GM19351 (cell line): Measurements from ENCODE around the gene SELENOO.

Source experiments
- ATAC-seq: cut with Tn5 transposase; IDR thresholded peaks from one replicate; pipeline ENCODE4 v1.9.1; 2021; ENCODE audit warnings: mild to moderate bottlenecking, moderate library complexity; ENCODE audit not compliant: unreplicated experiment

SELENOO gene

DNA sequence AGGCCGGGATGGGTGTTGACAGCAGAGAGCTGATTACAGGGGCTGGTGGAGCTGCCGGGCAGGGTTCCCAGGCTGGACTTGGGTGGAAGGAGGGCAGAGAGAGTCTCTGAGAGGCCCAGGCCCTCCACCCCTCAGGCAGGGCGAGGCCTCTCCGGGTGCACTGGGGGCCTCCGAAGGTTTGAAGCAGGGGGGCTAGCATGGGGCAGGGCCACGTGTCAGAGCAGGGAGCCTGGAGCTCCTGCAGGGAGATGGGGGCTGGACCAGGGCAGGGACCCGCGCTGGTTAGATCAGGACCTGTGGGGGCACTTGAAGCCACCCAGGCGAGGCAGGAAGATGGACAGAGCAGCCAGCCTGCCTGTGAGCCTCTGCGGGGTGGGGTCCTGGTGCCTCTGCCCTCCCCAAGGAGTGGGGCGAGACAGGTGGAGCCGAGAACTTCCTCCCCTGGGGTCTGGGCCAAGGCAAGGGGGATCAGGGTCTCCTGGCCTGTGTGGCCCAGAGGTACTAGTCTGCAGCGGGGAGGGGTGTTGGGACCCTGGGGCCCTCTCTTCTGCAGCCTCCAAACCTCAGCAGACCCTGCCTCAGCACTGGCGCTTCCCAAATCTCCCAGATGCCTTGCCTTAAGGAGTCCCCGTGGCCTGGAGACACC lies 29.4 kb upstream of the SELENOO start:
- ATAC-seq: no peak

DNA sequence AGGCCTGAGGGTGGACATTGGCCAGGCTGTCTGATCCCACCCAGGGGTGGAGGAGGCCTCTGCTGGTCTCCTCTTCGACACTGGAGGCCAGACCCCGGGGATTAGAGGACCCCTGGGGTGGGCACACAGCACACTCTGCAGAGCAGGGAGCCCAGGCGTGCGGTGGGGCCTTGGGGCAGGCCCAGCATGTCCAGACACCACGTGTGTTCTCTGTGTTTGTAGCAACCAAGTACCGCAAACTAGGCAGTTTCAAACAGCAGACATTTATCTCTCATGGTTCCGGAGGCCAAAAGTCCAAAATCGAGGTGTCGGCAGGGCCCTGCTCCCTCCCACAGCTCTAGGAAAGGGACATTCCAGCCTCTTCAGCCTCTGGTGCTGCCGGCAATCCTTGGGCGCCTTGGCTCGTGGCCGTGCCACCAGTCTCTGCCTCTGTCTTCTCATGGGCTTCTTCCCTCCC lies 28.8 kb upstream of the SELENOO start:
- no peak for ATAC-seq

DNA sequence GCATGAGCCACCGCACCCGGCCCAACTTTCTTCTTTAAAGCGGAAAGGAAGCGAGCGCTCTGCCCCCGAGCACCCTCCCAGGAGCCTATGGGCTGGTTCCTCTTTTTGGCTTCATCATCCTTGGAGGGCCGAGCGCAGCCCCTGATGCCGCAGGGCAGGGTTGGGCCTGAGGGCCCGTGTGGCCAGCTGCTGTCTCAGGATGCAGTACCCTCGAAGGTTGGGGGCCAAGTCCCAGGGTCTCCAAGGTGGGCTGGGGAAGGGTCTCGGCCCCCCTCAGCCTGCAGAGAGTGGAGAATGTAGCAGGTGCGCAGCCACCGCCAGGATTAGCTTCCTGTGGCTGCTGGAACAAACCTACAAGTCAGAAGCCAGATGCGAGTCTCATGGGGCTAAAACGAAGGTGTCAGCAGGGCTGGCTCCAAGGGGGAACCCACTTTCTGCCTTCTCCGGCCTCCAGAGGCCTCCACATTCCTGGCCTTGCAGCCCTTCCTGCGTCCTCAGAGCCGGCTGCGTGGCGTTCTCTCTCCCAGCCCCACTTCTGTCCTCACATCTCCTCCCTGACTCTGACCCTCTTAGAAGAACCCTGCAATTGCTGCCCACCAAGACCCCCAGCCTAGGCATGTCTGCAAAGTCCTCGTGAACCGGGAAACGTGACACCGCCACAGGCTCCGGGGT lies 27.4 kb upstream of the SELENOO start:
- no peak for ATAC-seq

DNA sequence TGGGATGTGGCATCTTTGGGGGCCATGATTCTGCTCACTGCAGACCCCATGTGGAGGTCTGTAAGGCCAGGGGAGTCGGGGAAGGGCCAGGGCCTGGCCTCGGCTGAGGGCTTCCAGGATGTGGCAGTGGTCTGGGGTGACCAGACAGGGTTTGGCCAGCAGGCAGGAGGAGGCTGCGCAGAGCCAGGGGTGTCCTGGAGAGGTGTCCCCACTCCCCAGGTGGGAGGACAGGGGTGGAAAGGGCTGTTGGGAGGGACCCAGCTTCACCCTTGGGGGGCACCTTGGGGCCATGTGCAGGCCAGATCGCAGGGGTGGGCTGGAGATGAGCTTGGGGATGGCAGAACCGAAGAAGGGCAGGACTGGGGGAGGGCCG lies 26.8 kb upstream of the SELENOO start:
- ATAC-seq: no peak

DNA sequence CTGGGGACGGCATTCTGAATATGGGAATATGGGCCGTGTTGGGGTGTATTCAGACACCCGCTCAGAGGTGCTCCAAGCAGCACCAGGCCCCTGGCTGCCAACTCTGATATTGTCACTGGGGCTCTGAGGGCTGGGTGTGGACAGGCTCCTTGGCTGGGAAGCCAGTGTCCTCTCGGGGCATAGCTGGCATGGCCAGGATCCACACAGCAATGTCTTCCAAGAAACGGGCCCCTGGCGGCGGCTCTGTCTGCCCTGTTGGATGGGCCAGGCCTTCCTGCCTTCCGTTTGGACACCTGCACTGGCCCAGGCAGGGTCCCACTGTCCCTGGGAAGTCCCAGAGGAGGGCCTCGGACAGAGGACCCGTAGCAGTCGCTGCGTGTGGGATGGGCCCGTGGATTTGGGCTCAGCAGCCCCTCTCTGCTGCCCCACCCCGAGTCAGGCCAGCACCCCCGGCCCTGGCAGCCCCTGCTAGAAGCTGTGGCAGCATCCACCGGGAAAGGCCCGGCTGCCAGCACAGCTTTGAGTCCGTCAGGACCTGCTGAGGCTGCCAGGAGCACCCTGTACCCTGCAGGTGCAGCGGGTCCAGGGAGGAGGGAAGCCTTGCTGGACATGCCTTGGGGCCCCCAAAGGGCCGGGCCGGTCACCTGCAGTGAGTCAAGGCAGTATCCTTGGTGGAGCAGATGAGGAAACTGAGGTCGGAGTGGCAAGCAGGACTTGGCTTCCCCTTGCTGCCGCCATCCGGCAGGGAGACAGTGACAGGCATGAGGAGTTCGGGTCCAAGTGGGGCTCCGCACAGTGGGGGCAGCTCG lies 26.2 kb upstream of the SELENOO start:
- ATAC-seq: no peak

DNA sequence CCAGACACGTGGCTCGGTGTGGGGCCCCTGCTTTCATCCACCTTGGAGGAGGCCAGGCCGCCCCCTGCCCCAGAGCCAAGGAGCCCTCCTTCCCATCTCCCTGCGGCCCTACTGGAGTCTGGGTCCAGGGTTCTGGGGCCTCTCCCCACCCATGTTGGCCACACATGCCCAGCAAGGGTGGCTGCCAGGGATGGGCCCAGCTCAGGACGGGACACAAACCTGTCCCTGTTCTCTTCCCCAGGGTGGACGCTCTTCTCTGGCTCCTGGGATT lies 25.7 kb upstream of the SELENOO start:
- no peak for ATAC-seq

DNA sequence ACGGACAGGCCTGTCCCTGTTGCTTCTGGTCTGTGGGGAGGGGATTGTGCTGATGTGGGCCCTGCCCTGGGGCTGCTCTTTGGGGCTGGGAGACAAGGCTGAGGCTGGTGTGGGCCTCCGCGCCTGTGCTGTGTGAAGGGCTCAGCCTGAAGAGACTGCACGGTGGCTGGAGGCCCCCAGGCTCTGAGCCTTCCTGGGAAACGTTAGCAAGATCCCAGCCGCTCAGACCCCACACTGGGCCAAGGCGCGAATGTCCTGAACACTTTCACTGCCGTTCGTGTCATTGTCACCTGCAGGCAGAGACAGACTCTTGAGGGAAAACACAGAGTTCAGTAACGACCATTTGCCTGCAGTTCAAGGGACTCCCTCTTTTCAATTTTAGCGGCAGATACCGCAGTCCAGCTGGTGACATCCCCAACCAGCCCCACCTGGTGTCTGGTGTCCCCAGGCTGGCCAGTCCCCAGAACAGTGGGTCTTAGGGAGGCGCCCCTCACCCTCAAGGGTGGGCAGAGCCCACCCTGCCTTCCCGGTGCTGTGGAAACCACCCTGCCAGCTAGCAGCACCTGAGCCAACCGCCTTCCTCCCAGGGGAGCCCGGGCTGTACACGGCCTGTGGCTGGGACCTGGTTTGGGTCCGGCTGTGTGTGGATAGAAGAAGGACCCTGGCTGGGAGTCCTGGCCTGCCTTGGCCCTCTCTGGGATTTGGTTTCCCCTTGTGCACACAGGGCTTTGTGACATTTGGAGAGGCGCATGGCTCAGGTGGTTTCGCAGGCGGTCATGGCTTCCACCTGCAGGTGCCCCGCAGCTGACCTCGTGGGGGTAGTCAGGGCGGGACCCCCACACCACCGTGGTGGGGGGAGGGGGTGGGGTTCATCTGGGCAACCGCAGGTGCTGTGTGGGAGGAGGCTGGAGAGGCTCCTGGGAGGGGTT lies 24.6 kb upstream of the SELENOO start:
- ATAC-seq: no peak

DNA sequence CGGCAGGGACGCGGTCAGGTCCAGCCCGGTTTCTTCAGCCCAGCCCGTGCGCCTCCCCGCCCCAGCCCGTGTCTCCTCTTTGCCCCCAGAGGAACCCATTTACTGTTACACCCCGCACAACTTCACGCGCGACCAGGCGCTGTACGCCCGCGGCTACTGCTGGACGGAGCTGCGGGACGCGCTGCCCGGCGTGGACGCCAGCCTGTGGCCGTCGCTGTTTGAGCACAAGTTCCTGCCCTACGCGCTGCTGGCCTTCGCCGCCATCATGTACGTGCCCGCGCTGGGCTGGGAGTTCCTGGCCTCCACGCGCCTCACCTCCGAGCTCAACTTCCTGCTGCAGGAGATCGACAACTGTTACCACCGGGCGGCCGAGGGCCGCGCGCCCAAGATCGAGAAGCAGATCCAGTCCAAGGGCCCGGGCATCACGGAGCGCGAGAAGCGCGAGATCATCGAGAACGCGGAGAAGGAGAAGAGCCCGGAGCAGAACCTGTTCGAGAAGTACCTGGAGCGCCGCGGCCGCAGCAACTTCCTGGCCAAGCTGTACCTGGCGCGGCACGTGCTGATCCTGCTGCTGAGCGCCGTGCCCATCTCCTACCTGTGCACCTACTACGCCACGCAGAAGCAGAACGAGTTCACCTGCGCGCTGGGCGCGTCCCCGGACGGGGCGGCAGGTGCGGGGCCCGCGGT lies 23.8 kb upstream of the SELENOO start:
- ATAC-seq: no peak

DNA sequence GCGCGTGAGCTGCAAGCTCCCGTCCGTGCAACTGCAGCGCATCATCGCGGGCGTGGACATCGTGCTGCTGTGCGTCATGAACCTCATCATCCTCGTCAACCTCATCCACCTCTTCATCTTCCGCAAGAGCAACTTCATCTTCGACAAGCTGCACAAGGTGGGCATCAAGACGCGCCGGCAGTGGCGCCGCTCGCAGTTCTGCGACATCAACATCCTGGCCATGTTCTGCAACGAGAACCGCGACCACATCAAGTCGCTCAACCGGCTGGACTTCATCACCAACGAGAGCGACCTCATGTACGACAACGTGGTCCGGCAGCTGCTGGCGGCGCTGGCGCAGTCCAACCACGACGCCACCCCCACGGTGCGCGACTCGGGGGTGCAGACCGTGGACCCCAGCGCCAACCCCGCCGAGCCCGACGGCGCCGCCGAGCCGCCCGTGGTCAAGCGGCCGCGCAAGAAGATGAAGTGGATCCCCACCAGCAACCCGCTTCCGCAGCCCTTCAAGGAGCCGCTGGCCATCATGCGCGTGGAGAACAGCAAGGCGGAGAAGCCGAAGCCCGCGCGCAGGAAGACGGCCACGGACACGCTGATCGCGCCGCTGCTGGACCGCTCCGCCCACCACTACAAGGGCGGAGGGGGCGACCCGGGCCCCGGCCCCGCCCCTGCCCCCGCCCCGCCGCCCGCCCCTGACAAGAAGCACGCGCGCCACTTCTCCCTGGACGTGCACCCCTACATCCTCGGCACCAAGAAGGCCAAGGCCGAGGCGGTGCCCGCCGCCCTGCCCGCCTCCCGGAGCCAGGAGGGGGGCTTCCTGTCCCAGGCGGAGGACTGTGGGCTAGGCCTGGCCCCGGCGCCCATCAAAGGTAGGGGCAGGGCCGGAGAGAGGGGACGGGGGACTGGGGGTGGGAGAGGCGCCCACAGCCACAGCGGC lies 23.0 kb upstream of the SELENOO start:
- no peak for ATAC-seq

DNA sequence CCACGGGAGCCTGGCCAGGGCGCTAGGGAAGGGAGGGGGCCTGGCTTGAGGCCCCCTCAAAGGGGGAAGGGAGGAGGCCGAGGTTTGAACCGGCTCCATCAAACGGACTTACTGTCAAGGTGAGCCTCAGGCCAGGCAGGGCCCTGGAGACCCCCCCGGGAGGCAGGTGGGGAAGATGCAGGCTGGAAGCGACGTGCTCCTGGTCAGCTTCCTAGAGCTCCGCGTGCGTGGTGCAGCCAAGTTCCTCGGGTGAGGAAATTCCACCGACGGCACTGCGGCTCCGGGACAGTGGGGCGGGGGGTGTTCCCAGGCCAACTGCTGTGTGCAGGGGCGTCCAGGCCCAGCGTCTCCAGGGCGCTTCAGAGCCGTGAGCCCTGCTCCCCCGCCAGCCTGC lies 22.3 kb upstream of the SELENOO start:
- no peak for ATAC-seq

DNA sequence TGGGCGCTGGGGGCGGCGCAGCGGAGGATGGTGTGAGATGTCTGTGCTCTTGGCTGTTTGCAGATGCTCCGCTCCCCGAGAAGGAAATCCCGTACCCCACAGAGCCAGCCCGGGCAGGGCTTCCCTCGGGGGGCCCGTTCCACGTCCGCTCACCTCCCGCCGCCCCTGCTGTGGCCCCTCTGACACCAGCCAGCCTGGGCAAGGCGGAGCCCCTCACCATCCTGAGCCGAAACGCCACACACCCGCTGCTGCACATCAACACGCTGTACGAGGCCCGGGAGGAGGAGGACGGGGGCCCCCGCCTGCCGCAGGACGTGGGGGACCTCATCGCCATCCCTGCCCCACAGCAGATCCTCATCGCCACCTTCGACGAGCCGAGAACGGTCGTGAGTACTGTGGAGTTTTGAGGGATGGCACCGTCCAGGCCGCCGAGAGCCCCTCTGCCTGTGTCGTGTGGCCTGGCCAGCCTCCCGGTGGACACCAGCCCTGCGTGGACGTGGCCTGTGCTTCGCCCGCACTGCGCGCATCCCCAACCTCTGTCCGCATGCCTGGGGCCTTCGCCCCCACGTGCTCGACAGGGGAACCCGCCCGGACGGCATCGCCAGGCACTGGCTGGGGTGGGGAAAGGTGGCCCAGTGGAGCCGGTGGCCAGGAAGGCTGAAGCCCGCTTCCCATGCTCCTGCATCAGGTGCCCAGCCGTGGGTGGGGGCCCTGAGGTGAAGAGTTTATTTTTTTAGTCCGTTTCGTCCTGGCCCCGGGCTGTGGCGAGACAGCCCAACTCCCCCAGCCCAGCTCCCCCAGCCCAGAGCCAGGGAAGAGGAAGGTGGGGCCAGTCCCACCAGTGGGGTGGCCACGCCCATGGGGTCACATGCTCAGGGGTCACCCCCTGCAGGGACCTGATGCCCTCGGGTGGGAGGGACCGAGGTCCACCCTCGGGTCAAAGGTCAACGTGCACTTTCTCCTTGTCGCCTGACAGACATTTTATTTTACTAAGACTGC lies 21.6 kb upstream of the SELENOO start:
- no peak for ATAC-seq

DNA sequence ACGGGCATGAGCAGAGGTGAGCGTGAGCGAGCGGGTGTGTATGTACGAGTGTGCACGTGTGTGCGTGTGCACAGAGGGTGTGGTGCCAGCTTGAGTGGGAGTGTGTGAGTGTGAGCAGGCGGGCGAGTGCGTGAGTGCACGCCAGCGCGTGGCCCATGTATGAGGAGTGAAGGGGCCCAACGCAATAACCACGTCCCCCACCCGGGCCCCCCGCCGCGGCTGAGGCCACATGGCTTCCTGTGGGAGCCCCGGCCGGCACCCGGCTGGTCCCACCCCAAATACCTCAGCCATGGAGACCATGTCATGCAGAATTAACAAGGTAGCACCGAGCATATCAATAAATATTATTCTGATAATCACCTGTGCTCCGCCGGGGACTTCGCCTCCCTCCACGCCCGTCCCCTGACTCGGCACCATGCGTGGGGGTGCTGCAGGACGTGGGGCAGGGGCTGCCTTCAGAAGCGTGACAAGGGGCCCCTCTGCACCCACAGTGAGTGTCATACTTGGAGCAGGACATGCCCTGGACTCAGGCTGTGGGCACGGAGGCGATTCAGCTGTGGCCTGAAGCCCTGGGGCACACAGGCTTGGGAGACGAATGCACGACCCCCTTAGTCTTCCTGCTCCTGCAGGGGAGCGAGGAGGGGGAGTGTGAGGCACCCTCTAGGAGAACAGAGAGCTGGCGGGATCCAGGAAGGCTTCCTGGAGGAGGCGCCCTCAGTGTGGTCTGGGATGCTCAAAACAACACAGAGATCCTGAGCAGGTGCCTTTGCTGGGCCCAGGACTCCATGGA lies 20.7 kb upstream of the SELENOO start:
- ATAC-seq: no peak

DNA sequence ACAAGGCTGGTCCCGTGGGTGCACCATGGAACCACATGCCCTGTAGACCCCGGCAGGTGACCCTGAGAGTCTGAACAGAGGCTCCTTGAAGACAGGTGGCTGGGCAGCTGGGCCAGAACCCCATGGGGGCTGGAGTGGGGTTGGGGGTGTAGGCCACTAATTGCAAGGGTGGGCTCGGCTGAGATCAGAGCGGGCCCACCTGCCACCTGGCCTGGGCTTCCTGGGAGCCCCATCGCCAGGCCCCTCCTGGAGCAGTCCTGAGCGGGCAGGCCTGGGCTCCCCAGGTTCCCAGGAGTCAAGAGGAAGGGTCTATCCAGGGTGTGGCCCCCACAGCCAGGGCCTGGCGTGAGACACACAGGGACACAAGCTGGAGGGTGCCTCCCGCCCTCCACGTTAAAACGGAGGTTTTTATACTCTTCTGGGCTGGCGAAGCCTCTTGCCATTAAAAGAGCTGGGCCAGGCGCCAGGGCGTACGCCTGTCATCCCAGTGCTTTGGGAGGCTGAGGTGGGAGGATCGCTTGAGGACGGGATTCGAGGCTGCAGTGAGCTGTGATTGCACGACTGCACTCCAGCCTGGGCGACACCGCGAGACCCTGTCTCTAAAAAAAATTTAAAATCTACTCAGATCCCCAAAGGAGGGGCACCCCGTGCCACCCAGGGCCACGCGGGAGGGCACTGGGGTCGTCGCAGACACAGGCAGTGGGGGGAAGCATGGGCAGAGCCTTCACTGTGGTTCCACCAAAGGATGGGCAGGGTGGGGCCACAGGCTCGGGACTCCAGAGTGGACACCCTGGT lies 19.9 kb upstream of the SELENOO start:
- ATAC-seq: no peak

DNA sequence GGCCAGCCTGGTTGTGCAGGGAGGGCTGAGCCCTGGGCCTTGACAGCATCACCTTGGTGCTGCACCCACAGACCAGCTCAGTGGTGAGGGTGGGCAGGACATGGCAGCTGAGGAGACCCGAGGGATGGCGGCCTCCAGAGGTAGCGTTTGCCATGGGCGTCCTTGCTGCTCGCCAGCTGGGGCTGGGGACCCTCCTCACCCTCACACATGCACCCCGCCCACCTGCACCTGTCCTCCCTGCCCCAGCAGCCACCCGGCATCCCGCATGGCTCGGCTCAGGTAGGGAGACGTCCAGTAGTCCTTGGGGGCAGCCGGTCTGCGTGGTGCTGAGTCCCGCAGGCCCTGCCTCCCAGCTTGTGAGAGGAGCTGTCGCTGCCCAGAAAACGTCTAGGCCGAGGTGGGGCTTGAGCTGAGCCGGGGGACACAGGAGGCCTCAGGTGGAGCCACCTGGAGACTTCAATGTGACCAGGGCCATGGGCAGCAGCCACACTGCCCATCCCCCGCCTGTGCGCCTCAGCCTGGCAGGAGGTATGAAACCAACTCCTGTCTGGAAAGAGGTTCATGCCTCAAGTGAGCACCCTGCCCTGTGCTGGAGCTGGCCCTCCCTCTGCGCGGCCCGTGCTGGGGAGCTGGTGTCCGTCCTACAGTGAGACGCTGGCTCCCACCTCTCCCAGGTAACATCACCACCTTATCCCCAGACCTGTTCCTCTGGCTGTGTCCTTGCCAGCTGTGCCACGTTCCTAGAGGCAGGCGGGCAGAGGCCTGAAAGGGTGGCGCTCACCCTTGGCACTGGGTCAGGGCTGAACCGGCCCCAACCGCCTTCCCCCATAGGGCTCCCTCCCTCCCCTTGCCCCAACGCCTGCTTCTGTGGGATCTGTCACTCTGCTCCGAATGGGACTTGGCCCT lies 18.4 kb upstream of the SELENOO start:
- ATAC-seq: no peak

DNA sequence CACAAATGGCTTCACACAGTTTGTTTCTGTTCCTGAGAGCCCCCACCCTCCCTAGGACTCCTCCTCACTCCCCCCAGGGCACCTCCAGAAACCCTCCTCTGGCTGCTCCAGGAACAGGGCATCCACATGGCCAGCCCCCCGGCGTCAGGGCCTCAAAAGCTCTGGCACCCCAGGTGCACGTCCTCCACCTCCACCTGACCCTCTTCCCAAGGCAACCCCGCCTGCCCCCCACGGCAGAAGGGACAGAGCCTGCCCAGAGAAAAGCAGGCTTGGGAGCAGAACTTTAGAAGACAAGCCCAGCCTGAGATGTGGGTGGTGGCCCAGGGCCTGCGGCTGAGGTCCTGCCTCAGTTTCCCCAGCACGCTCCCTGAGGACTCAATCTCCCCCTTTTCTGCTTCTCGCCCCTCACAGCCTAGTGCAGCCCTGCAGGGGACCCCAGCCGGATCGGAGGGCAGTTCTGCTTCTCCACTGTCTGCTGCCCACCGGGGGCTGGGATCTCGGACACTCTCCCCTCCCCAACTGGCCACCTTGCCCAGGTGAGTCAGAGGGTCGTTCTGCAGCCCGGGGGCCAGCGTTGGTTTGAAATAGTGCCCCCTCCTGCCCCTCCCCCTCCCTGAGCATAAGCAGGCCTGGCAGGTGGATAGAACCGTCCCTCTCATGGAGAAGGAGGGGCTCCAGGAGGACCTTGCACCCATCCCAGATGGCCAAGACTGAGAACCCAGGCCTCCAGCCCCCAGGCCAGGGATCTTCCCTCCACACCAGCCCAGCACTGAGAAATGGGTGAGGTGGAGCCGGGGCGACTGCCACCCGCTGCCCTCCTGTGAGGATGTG lies 17.5 kb upstream of the SELENOO start:
- no peak for ATAC-seq
